Epithelial cell of esophagus (primary cell): Measurements from ENCODE around the gene AJM1.
A peak's percentile ranks its signal among the peaks of the same experiment; 100 is the strongest.
"Not testable (repeated sequence)": the region's sequence is repeated elsewhere in the genome, so short reads cannot be mapped to it uniquely, and the experiment has no call there.

Experiments
- DNase-seq: peaks from one replicate; pipeline ENCODE4 v3.0.0; 2010; ENCODE audit warnings: low read depth
- H3K4me3 ChIP-seq: 2 replicates; pipeline ENCODE4 v1.5.1; 2011; ENCODE audit warnings: mild to moderate bottlenecking, low read length, control low read depth
- CTCF ChIP-seq: IDR thresholded peaks from 2 replicates; pipeline ENCODE4 v1.5.1; 2011; ENCODE audit warnings: low read depth, mild to moderate bottlenecking, low read length, control low read depth, inconsistent platforms; ENCODE audit not compliant: insufficient read depth; ENCODE audit errors: missing control alignments

AJM1 gene

DNA sequence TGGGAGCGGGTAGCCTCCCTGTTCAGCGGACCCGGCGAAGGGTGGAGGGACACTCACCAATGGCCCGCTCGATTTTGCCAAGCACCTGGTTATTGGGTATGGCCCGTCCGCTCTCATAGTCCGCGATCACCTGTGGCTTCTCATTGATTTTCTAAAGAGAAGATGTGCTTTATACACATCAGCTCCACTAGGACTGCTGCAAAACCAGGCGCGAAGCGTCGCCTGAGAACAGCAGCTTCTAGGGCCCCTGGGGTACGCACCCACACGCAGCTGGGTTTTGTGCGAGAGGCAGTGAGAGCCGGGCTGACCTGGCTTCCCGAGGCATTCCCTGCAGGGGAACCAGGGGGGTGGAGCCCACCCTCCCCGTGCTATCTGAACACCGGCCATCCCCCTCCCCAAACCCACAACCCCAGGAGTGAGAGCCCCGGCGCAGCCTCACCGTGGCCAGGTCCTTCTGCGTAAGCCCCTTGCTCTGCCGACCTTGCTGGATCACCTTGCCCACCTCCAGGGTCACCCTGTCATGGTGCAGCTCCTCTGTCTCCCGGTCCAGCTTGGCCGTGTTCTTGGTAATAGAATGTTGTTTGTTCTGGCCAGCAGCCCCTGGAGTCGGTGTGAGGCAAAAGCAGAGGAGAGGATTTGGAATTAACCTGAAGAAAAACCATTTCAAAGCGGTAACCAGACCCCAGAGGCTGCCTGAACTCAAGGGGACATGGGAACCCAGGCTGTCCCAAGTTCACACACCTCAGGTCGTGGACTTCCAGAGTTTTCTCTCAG, 20.8 kb downstream of the AJM1 start:
- TF ChIP-seq CTCF, result no peak
- no peak for DNase-seq
- H3K4me3 ChIP-seq, result no peak overlapping the region

DNA sequence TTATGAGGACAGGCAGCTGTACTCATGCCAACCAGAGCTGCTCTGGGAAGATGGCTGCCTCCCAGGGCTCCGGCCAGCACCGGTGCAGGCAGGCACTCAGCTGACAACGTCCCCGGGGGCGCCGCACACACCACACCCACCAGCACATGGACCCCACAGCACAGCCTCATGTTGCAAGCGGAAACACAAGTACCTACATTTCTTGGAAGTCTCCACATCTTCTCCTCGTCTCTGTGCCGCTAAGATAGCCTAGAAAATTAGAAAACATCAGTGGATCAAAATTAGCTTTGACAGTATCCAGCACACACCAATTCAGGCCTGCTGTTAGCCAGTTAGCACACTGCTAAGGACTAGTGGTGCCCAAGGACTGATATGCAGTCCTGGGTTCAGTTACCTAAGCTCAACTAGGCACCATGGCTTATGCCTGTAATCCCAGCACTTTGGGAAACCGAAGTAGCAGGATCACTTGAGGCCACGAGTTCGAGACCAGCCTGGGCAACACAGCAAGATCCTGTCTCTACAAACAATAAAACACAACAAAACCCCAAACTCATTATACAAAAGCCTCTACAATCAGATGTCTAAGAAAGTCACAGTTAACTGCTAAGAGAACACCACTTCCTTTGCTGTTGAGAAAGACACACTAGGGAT, 21.5 kb downstream of the AJM1 start:
- no peak for TF ChIP-seq CTCF
- DNase-seq, result no peak
- H3K4me3 ChIP-seq, result no peak overlapping the region

DNA sequence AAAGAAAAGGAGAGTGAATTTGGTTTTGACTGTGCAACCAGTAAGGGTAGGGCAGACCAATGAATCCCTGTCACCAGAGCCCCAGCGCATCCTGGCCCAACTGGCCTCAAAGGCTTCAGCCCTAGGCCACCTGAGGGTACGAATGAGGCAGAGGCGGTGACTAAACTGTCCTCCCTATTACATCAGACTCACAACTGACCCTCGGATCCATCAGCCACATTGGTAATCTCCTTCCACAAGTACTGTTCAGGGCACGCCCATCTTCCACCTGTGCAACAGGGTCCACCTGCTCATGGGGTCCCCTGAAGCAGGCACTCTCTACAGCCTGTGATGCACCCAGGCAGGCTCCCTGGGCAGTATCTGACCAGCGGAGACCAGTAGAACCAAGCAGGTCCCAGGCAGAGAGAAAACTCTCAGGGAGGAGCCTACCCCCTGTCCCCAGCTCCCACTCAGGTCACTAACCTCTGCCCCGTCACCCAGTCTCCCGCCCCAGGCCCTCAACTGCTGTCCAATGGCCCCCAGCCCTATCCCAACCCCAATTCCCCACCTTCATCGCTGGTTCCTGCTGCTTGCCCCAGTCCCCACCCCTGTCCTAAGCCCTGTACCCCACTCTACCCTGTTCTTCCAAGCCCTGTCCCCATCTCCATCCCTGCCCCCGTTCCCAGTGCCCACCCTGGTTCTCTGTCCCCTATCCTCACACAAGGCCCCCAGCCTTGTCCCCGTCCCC, 22.9 kb downstream of the AJM1 start:
- TF ChIP-seq CTCF, result no peak
- no peak for DNase-seq
- H3K4me3 ChIP-seq, result peak overlapping the region; percentile 74

GRCh38 chr9:136865768-136866103, 23.5 kb downstream of the AJM1 start:
- DNase-seq, result no peak
- peak overlapping the region; percentile 74 for H3K4me3 ChIP-seq
- no peak for TF ChIP-seq CTCF

- not testable (repeated sequence) for DNase-seq
Measured at GRCh38 chr9:136866898-136867421, 24.7 kb downstream of the AJM1 start.

DNA sequence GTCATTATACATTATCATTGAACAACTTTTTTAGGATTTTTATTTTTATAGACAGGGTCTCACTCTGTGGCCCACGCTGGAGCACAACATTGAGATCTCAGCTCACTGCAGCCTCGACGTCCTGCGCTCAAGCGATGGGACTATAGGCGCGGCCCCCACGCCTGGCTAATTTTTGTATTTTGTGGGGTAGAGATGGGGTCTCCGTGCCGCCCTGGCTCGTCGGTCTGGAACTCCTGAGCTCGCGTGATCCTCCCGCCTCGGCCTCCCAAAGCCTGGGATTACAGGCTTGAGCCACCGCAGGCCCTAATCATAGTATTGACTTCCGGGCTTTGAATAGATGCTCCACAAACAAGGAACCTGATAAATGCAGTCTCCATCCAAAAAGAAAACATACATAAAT, 25.2 kb downstream of the AJM1 start:
- no peak for TF ChIP-seq CTCF
- no peak overlapping the region for H3K4me3 ChIP-seq
- DNase-seq, result no peak

More at GRCh38 chr9:136866898-136867421, 24.7 kb downstream of the AJM1 start:
- H3K4me3 ChIP-seq, result peak overlapping the region; percentile 74

DNA sequence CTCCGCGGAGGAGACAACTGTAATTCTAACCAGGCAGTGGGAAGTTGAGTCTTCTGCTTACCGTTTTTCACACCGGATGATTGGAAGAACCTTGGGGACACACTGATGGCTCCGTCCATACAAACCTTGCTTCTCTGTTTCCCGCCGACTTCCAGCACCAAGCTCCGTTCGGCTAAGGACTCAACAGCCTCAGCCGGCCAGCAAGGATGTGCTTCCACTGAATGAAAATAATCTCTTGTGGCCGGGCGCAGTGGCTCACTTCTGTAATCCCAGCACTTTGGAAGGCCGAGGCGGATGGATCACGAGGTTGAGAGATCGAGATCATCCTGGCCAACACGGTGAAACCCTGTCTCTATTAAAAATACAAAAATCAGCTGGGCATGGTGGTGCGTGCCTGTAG, 25.6 kb downstream of the AJM1 start:
- no peak for DNase-seq
- no peak overlapping the region for H3K4me3 ChIP-seq
- no peak for TF ChIP-seq CTCF
